ENCODE measurements around the gene ZBTB33.

Gene ZBTB33

GRCh38 chrX:120238933-120239332 lies 11.7 kb upstream of the ZBTB33 start:
- no peaks in the 10 kb centered on the region for H3K9me3 ChIP-seq
- H3K36me3 ChIP-seq = no peaks in the 10 kb centered on the region
- TF ChIP-seq CTCF (IDR thresholded peaks at IDR 0.05) = no peak
- H3K27ac ChIP-seq = no peak overlapping the region
- H3K4me3 ChIP-seq (ENCODE audit: low read depth in 1 of 2, low read length in 1 of 2) = no peak overlapping the region
- H3K4me1 ChIP-seq (ENCODE audit: control insufficient read depth in 1 of 2, insufficient read depth in 1 of 2, low read depth in 1 of 2, low read length in 1 of 2) = peaks cover 0 to 1% of the 10 kb centered on the region in 2 experiments
- no peaks in the 10 kb centered on the region for H3K27me3 ChIP-seq

GRCh38 chrX:120242813-120243212 lies 7.8 kb upstream of the ZBTB33 start:
- H3K4me1 ChIP-seq (ENCODE audit: control insufficient read depth in 1 of 2, insufficient read depth in 1 of 2, low read depth in 1 of 2, low read length in 1 of 2) = peaks cover 5 to 6% of the 10 kb centered on the region in 2 experiments
- no peak for TF ChIP-seq CTCF (IDR thresholded peaks at IDR 0.05)
- H3K36me3 ChIP-seq = no peaks in the 10 kb centered on the region
- H3K27ac ChIP-seq = no peak overlapping the region
- no peaks in the 10 kb centered on the region for H3K9me3 ChIP-seq
- no peak overlapping the region for H3K4me3 ChIP-seq (ENCODE audit: low read depth in 1 of 2, low read length in 1 of 2)
- H3K27me3 ChIP-seq = no peaks in the 10 kb centered on the region

GRCh38 chrX:120244395-120244734 lies 6.2 kb upstream of the ZBTB33 start:
- H3K4me3 ChIP-seq (ENCODE audit: low read depth in 1 of 2, low read length in 1 of 2) = peak overlapping the region; percentile 68 to 69
- peak overlapping the region; percentile 76 for H3K27ac ChIP-seq
- H3K27me3 ChIP-seq = no peaks in the 10 kb centered on the region
- H3K36me3 ChIP-seq = no peaks in the 10 kb centered on the region
- TF ChIP-seq CTCF (IDR thresholded peaks at IDR 0.05) = no peak
- no peaks in the 10 kb centered on the region for H3K9me3 ChIP-seq
- H3K4me1 ChIP-seq (ENCODE audit: control insufficient read depth in 1 of 2, insufficient read depth in 1 of 2, low read depth in 1 of 2, low read length in 1 of 2) = peaks cover 5 to 6% of the 10 kb centered on the region in 2 experiments

GRCh38 chrX:120244735-120245498 lies 5.7 kb upstream of the ZBTB33 start:
- Histone ChIP-seq H3K9me3 (no peaks in the 10 kb centered on the region), H3K4me1 (ENCODE audit: control insufficient read depth in 1 of 2, insufficient read depth in 1 of 2, low read depth in 1 of 2, low read length in 1 of 2) (peaks cover 6% of the 10 kb centered on the region in 2 experiments), H3K27me3 (no peaks in the 10 kb centered on the region), H3K27ac (peak overlapping the region; percentile 76), H3K4me3 (ENCODE audit: low read depth in 1 of 2, low read length in 1 of 2) (peak overlapping the region; percentile 68 to 69), H3K36me3 (no peaks in the 10 kb centered on the region)
- TF ChIP-seq CTCF (IDR thresholded peaks at IDR 0.05) = no peak

- Histone ChIP-seq H3K27me3 (no peaks in the 10 kb centered on the region), H3K4me3 (ENCODE audit: low read depth in 1 of 2, low read length in 1 of 2) (peak overlapping the region; percentile 63 to 65), H3K9me3 (no peaks in the 10 kb centered on the region), H3K27ac (peak overlapping the region; percentile 91), H3K36me3 (peaks cover 21% of the 10 kb centered on the region), H3K4me1 (ENCODE audit: control insufficient read depth in 1 of 2, insufficient read depth in 1 of 2, low read depth in 1 of 2, low read length in 1 of 2) (peaks cover 3 to 4% of the 10 kb centered on the region in 2 experiments)
- no peak for TF ChIP-seq CTCF (IDR thresholded peaks at IDR 0.05)
Measured at GRCh38 chrX:120251471-120252011, 929 bp downstream of the ZBTB33 start.
